HG03342 (cell line): ENCODE measurements around the gene MYMK.

Experiments
- ATAC-seq: cut with Tn5 transposase; IDR thresholded peaks from one replicate; pipeline ENCODE4 v1.9.1; 2021; ENCODE audit warnings: mild to moderate bottlenecking, moderate library complexity; ENCODE audit not compliant: unreplicated experiment

The MYMK gene

GRCh38 chr9:133488686-133489252, 36.0 kb downstream of the MYMK start:
- no peak for ATAC-seq

GRCh38 chr9:133487331-133487725, 37.4 kb downstream of the MYMK start:
- no peak for ATAC-seq

GRCh38 chr9:133485531-133486260, 39.1 kb downstream of the MYMK start:
- no peak for ATAC-seq

GRCh38 chr9:133484671-133485437, 39.9 kb downstream of the MYMK start:
- ATAC-seq: no peak

GRCh38 chr9:133483611-133484010, 41.1 kb downstream of the MYMK start:
- ATAC-seq: no peak

- peak; percentile 94 for ATAC-seq
Measured at GRCh38 chr9:133478851-133479711, 45.7 kb downstream of the MYMK start, which contains the start of gene SLC2A6. TSS of gene SLC2A6 (minus strand) at chr9:133479099. CDS start at chr9:133479059, 40 bp downstream.

- peak; percentile 31 for ATAC-seq
Measured at GRCh38 chr9:133477992-133478850, 46.5 kb downstream of the MYMK start.

- no peak for ATAC-seq
Measured at GRCh38 chr9:133477461-133477860, 47.3 kb downstream of the MYMK start.

GRCh38 chr9:133476941-133477340, 47.8 kb downstream of the MYMK start:
- no peak for ATAC-seq

GRCh38 chr9:133476036-133476931, 48.5 kb downstream of the MYMK start:
- no peak for ATAC-seq

- no peak for ATAC-seq
Measured at GRCh38 chr9:133475292-133476012, 49.3 kb downstream of the MYMK start.

- no peak for ATAC-seq
Measured at GRCh38 chr9:133474853-133475252, 49.9 kb downstream of the MYMK start.

GRCh38 chr9:133474215-133474614, 50.5 kb downstream of the MYMK start:
- ATAC-seq: no peak

GRCh38 chr9:133473743-133474142, 51.0 kb downstream of the MYMK start:
- ATAC-seq: no peak

- no peak for ATAC-seq
Measured at GRCh38 chr9:133472753-133473378, 51.9 kb downstream of the MYMK start.

- no peak for ATAC-seq
Measured at GRCh38 chr9:133472277-133472645, 52.5 kb downstream of the MYMK start.

- ATAC-seq: no peak
Measured at GRCh38 chr9:133471551-133472276, 53.0 kb downstream of the MYMK start.
